Thymus (tissue), 11 donors: ENCODE measurements around the gene UBE2D4. TPM values are rescaled to one million over a fixed set of nuclear protein-coding genes. Genes with fewer than 3 reads are reported as not detected.
"Not testable (repeated sequence)": the region's sequence is repeated elsewhere in the genome, so short reads cannot be mapped to it uniquely, and the experiment has no call there.

ENCODE experiments used
- DNase-seq, 9 donors: peaks; one replicate each; pipeline ENCODE4 v3.0.0-alpha.2; 2013; ENCODE audit warnings: low spot score in 9 of 9, low read depth in 6 of 9, missing footprints in 1 of 9
- H3K27ac ChIP-seq, 2 donors: one replicate each; pipeline ENCODE4 v1.5.1; 2013; ENCODE audit warnings: control low read depth in 1 of 2, low read depth in 1 of 2, low read length in 1 of 2, mild to moderate bottlenecking in 1 of 2, moderate library complexity in 1 of 2
- H3K27me3 ChIP-seq, 2 donors: one replicate each; pipeline ENCODE4 v1.5.1; 2013; ENCODE audit warnings: low read length in 1 of 2; ENCODE audit not compliant: control insufficient read depth in 2 of 2, insufficient read depth in 1 of 2
- H3K36me3 ChIP-seq, 2 donors: one replicate each; pipeline ENCODE4 v1.5.1; 2013; ENCODE audit warnings: low read length in 1 of 2, mild to moderate bottlenecking in 1 of 2, moderate library complexity in 1 of 2; ENCODE audit not compliant: control insufficient read depth in 2 of 2, insufficient read depth in 2 of 2
- H3K4me1 ChIP-seq, 2 donors: one replicate each; pipeline ENCODE4 v1.5.1; 2013; ENCODE audit warnings: low read length in 2 of 2; ENCODE audit not compliant: control insufficient read depth in 2 of 2, insufficient read depth in 2 of 2
- H3K4me3 ChIP-seq, 2 donors: one replicate each; pipeline ENCODE4 v1.5.1; 2013; ENCODE audit warnings: low read length in 2 of 2, control low read depth in 1 of 2, mild to moderate bottlenecking in 1 of 2
- H3K9me3 ChIP-seq, 2 donors: one replicate each; pipeline ENCODE4 v1.5.1; 2013; ENCODE audit warnings: low read length in 1 of 2, mild to moderate bottlenecking in 1 of 2; ENCODE audit not compliant: control insufficient read depth in 2 of 2, insufficient read depth in 1 of 2
- WGBS: extraction: QIAGEN DNeasy Blood & Tissue Kit; methylation state at CpG from one replicate; pipeline ENCODE4 v1.1.7; 2013; 5-methylcytosine and 5-hydroxymethylcytosine counted together
- polyA plus RNA-seq: library from polyadenylated mRNA; stranded (reverse); fragments of 200-250 nt; gene quantifications from one replicate; pipeline ENCODE4 v1.2.3, GENCODE V29; 2013
- total RNA-seq: library from RNA; stranded (reverse); fragments of 120-200 nt; gene quantifications from one replicate; pipeline ENCODE4 v1.2.4, GENCODE V29; 2013
- donor health status: healthy.

The UBE2D4 gene
- total and polyA plus RNA-seq, 2 donors: 6.7 to 10.2 TPM

DNA sequence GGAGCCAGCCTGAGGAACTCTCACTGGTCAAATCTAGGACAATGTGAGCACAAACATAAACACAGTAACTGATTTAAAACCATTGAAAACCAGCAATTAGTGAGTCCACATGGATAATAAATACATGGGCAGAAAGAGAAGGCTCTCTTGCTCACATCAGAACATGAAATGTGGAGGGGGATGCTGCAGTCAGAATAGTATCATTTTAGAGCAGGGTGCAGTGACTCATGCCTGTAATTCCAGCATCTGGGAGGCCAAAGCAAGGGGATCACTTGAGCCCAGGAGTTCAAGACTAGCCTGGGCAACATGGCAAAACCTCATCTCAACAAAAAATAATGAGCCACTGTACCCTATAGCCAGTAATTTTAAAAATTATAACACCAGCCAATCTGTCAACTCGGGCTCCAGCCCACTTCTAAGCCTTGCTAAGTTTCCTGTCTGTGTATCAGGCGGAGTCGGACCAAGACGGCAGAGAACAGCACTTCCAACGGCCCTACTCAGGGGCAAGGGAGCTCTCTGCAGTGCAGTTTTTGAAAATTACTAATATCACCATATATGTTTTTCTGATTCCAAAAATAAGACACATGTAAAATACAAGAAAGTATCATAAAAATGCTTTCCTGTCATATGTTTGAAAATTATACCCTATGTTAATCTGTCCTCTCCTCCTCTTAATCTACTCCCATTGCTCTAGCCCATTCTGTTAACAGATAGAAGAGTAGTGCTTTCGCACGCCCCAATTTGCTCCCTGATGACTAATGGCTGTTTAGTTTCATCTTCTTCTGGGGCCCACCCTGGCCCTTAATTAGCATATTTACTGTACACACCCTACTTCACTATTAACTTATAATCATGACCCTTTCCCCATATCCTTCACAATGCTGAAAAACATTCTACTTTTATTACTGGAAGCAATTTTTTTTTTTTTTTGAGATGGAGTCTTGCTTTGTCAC, 37.0 kb upstream of the UBE2D4 start:
- no peak overlapping the region for H3K27ac ChIP-seq
- peaks cover 11 to 13% of the 10 kb centered on the region in 2 donors for H3K36me3 ChIP-seq
- no peak overlapping the region for H3K4me3 ChIP-seq
- H3K9me3 ChIP-seq: no peaks in the 10 kb centered on the region
- no peak for DNase-seq
- no peaks in the 10 kb centered on the region for H3K4me1 ChIP-seq
- H3K27me3 ChIP-seq: no peaks in the 10 kb centered on the region
- 95% methylated on average over 7 of the region's 7 CpGs for WGBS

DNA sequence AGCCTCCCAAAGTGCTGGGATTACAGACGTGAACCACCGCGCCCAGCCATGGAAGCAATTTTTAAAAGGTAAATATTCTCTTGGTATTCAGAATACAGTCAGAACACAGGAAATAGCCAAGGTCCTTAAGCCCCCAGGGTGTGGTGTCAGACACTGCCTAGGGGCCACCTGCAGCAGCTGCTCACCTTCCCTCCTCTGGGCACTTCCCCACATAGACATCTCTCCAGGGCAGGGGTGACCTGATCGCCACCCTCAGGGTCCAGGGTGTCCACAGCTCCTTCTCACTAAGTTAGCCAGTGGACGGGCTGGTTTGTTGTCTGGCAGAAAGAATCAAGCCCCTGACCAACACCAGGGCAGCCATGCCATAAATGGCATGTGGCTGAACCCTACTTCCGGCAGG, 35.8 kb upstream of the UBE2D4 start:
- no peaks in the 10 kb centered on the region for H3K9me3 ChIP-seq
- no peak overlapping the region for H3K27ac ChIP-seq
- peaks cover 5 to 15% of the 10 kb centered on the region in 2 donors for H3K36me3 ChIP-seq
- H3K4me1 ChIP-seq: no peaks in the 10 kb centered on the region
- DNase-seq: no peak
- 99% methylated on average over 6 of the region's 6 CpGs for WGBS
- no peak overlapping the region for H3K4me3 ChIP-seq
- H3K27me3 ChIP-seq: no peaks in the 10 kb centered on the region

DNA sequence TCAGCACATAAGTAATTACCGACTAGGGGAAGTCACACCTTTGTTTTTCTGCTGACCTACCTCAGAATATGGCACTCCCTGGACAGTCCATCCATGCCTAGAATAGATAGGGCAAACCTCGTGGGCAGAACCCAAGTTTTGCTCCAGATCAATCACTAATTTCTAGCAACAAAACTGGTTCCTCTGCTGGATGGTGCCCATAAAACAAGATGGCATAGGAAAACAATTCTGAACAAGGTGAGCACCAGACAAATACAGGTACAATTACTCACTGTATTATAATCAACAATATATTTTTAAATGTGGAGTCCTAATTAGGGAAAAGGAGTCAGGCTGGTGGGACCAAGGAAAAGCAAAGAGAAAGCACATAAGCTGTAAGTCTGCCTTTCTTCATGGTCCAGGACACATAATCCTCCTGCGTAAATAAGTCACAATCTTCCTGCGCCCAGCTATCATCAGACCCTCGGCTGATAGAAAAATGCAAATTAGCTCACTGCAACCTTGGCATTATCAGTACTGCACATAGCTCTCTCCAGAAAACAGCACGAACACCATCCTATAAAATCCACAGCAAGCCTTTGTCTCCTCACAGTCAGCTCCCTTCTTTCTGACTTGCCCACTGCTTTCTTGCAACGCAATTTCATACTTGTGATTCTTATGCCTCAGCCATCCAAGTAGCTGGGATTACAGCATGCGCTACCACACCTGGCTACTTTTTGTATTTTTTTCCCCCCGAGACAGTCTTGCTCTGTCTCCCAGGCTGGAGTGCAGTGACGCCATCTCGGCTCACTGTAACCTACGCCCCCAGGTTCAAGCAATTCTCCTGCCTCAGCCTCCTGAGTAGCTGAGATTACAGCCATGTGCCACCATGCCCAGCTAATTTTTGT, 34.9 kb upstream of the UBE2D4 start:
- H3K27ac ChIP-seq: no peak overlapping the region
- no peak for DNase-seq
- H3K9me3 ChIP-seq: no peaks in the 10 kb centered on the region
- 96% methylated on average over 12 of the region's 12 CpGs for WGBS
- H3K4me1 ChIP-seq: no peaks in the 10 kb centered on the region
- no peaks in the 10 kb centered on the region for H3K27me3 ChIP-seq
- no peak overlapping the region for H3K4me3 ChIP-seq
- H3K36me3 ChIP-seq: peaks cover 0 to 8% of the 10 kb centered on the region in 2 donors

DNA sequence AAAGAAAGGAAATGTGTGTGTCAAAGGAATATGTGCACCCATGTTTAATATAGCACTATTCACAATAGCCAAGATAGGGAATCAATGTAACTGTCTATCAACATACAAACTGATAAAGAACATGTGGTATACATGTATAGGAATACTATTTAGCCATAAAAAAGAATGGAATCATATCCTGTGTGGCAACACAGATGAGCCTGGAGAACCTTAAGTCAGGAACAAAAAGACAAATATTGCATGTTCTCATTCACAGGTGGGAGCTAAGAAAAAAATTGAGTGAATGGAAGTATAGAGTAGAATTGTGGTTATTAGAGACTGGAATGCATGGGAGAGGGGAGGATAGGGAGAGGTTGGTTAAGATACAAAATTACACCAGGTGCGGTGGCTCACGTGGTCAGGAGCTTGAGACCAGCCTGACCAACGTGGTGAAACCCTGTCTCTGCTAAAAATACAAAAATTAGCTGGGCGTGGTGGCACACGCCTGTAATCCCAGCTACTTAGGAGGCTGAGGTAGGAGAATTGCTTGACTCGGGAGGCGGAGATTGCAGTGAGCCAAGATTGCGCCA, 30.3 kb upstream of the UBE2D4 start:
- Histone ChIP-seq H3K4me1 (no peaks in the 10 kb centered on the region), H3K9me3 (no peaks in the 10 kb centered on the region), H3K27ac (no peak overlapping the region), H3K36me3 (peaks cover 0 to 3% of the 10 kb centered on the region in 2 donors), H3K4me3 (no peak overlapping the region), H3K27me3 (no peaks in the 10 kb centered on the region)
- WGBS: 96% methylated on average over 8 of the region's 8 CpGs
- DNase-seq: no peak

DNA sequence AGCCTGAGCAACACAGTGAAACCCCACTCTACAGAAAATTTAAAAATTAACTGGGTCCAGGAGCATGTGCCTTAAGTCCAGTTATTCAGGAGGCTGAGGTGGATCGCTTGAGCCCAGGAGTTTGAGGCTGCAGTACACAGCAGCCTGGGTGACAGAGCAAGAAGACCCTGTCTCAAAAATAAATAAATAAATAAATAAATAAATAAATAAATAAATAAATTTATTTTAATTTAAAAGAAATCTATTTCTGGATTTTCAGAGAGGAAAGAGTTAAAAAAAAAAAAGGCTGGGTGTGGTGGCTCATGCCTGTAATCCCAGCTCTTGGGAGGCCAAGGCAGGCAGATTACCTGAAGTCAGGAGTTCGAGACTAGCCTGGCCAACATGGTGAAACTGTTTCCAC, 27.7 kb upstream of the UBE2D4 start:
- not testable (repeated sequence) for H3K27ac ChIP-seq, H3K4me1 ChIP-seq, H3K9me3 ChIP-seq, DNase-seq, H3K27me3 ChIP-seq, H3K36me3 ChIP-seq, H3K4me3 ChIP-seq
- WGBS: 100% methylated on average over 2 of the region's 2 CpGs

DNA sequence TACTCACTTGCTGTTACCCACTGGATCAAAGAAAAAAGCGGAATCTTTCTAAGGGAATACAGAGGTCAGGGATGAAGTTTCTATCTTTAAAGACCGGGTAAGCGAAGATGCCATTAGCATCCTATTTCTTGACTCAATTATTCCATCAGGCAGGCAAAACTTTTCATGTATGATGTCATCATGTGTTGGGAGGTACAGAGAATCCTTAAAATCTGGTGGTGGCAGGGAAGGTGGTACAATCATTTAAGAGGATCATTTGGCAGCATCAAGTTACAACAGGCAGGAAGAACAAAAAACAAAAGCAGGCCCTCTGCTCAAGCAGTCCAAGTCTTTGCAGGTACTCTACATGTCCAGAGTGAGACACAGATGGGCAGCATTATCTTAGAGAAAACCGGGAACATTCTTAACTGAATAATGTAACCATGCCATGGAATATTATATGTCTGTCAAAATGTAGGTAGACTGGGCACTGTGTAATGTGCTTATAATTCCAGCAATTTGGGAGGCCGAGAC, 23.6 kb upstream of the UBE2D4 start:
- no peaks in the 10 kb centered on the region for H3K9me3 ChIP-seq
- H3K4me1 ChIP-seq: peaks cover 5 to 12% of the 10 kb centered on the region in 2 donors
- H3K27ac ChIP-seq: no peak overlapping the region
- no peaks in the 10 kb centered on the region for H3K36me3 ChIP-seq
- WGBS: 98% methylated on average over 5 of the region's 5 CpGs
- no peak overlapping the region for H3K4me3 ChIP-seq
- H3K27me3 ChIP-seq: peaks cover 0 to 5% of the 10 kb centered on the region in 2 donors
- DNase-seq: no peak

DNA sequence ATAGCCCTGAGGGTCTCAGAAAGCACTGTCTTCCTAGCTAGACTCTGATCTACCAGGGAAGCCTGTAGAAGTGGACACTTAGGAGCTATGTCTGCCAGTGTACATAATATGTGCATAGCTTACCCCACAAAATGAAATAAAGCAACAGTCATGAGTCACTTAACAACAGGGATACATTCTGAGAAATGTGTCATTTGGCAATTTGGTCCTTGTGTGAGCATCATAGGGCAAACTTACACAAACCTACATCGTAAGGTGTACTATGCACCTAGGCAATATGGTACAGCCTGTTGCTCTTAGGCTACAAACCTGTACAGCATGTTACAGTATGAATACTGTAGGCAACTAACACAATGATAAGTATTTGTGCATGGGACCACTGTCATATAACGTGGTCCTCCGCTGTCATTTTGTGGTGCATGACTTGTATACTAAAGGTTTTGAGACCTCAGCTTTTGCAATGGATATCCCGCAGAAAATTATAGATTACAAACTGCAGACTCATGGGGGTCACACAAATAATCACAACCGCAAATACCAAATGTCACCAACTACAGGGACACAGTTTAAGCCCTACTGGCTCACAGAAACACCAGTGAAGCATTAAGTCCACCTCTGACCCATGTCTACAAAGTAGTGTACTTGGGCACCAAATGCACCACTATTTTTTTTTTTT, 21.6 kb upstream of the UBE2D4 start:
- Histone ChIP-seq H3K4me3 (no peak overlapping the region), H3K4me1 (peaks cover 5 to 12% of the 10 kb centered on the region in 2 donors), H3K27me3 (peaks cover 0 to 5% of the 10 kb centered on the region in 2 donors), H3K27ac (peak overlapping the region in 1 of 2 donors; percentile 1), H3K9me3 (no peaks in the 10 kb centered on the region), H3K36me3 (no peaks in the 10 kb centered on the region)
- no peak for DNase-seq
- 98% methylated on average over 5 of the region's 5 CpGs for WGBS

DNA sequence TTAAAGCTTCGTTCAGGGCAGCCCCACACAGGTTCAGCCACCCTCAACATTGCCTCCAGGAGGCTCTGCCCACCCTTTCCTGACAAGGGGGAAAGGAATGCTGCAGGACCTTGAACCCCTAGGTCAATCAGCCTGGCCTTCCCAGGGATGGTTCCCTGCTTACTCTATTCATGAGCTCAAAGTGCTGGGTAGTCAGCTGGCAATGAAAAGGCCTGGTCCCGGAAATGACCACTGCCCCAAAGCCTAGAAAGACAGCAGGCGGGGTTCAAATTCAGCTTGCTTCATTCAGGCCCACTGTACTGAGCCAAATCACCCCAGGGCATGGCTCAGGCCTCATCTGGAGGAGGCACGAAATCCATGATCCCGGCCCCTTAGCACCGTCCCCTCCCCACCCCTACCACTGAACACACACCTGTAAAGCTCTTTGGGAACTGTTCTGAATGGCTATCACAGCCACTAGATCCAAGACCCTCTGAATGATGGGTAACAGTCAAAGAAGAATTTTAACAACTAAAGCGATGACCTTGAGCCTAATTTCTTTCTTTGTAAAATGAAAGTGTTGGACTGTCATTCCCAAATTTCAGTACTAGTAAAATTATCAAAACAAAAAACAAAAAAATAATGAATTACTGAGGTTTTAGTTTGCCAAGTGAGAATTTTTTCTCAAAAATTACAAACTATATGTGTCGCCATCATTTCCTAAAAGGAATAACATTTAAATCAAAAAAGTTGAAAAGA, 20.9 kb upstream of the UBE2D4 start:
- 78% methylated on average over 8 of the region's 8 CpGs for WGBS
- Histone ChIP-seq H3K27me3 (peaks cover 0 to 5% of the 10 kb centered on the region in 2 donors), H3K27ac (no peak overlapping the region), H3K4me3 (peak overlapping the region; percentile 56 to 85), H3K9me3 (no peaks in the 10 kb centered on the region), H3K36me3 (no peaks in the 10 kb centered on the region), H3K4me1 (peaks cover 5 to 12% of the 10 kb centered on the region in 2 donors)
- no peak for DNase-seq
